Measurements from ENCODE around the gene PRPF40A. TPM values are rescaled to one million over a fixed set of nuclear protein-coding genes. Genes with fewer than 3 reads are reported as not detected.

The PRPF40A gene
- total and polyA plus RNA-seq, 9 of the 15 experiments (the other 6 are each of a cell fraction or from before 2014, with no cell fraction given), result 168 to 304 (median 264) TPM

DNA sequence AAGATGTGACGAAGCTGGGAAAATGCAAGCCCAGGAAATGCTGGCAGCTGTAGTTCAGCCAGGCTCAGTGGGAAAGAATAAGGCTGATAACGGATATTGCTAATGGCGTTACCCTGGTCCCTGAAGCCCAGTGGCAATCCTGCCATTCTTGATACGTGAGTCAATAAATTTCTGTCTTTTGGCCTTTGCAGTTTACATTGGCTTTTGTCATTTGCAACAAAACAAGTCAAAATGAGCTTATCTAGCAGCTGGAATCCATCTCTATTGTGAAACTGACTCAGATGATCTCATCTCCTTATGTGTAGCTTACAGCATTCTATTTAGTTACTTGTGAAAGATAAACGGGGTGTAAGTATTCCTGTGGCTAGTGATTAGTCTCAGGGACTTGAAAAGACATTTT is 44.9 kb upstream of the PRPF40A start:
- DNase-seq (ENCODE audit: extremely low read depth in 1 of 4, low spot score in 3 of 4) (no peak), FAIRE-seq (no peak), ATAC-seq (no peak)
- H4K20me1 ChIP-seq (replicated peaks; ENCODE audit: control insufficient read depth, insufficient read depth, low read length), result no peaks in the 10 kb centered on the region
- WGBS (ENCODE audit: insufficient coverage, low coverage, missing lambda C conversion rate), result 90% methylated on average over 5 of the region's 5 CpGs
- no peaks in the 10 kb centered on the region for H3K4me1 ChIP-seq (replicated peaks in 1 of 2; ENCODE audit: control insufficient read depth in 2 of 2, insufficient read depth in 2 of 2, low read length in 2 of 2)
- no peak overlapping the region for H3K4me2 ChIP-seq (ENCODE audit: insufficient read depth, low read length)
- TF ChIP-seq GABPA (tag; conservative IDR thresholded peaks at IDR 0.05; ENCODE audit: low read depth) (no peak), NFIX (CRISPR knock-in tag; IDR thresholded peaks at IDR 0.05; ENCODE audit: low read depth) (no peak), NR2C2 (CRISPR knock-in tag; IDR thresholded peaks at IDR 0.05) (no peak), NR2C2 (tag; IDR thresholded peaks at IDR 0.05) (no peak), LCOR (CRISPR knock-in tag; IDR thresholded peaks at IDR 0.05) (no peak), LARP7 (IDR thresholded peaks at IDR 0.05) (no peak), ZNF354B (CRISPR knock-in tag; IDR thresholded peaks at IDR 0.05) (no peak), DMBX1 (CRISPR knock-in tag; IDR thresholded peaks at IDR 0.05; ENCODE audit: borderline replicate concordance) (no peak), ZNF766 (CRISPR knock-in tag; conservative IDR thresholded peaks at IDR 0.05) (no peak), OTX1 (CRISPR knock-in tag; IDR thresholded peaks at IDR 0.05) (no peak), ZNF780A (CRISPR knock-in tag; IDR thresholded peaks at IDR 0.05) (no peak), TFAM (CRISPR knock-in tag; conservative IDR thresholded peaks at IDR 0.05) (no peak), EP300 (IDR thresholded peaks at IDR 0.05; ENCODE audit: low read length) (no peak), KLF10 (CRISPR knock-in tag; IDR thresholded peaks at IDR 0.05) (no peak), HMG20A (CRISPR knock-in tag; conservative IDR thresholded peaks at IDR 0.05) (no peak), SMAD4 (CRISPR knock-in tag; conservative IDR thresholded peaks at IDR 0.05) (no peak)
- TF ChIP-seq, protein P1, sequence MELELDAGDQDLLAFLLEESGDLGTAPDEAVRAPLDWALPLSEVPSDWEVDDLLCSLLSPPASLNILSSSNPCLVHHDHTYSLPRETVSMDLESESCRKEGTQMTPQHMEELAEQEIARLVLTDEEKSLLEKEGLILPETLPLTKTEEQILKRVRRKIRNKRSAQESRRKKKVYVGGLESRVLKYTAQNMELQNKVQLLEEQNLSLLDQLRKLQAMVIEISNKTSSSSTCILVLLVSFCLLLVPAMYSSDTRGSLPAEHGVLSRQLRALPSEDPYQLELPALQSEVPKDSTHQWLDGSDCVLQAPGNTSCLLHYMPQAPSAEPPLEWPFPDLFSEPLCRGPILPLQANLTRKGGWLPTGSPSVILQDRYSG (tag; conservative IDR thresholded peaks at IDR 0.05; ENCODE audit: low read depth), result no peak
- TF ChIP-seq, protein P2, sequence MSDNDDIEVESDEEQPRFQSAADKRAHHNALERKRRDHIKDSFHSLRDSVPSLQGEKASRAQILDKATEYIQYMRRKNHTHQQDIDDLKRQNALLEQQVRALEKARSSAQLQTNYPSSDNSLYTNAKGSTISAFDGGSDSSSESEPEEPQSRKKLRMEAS (CRISPR knock-in tag; IDR thresholded peaks at IDR 0.05), result no peak
- H3K4me3 ChIP-seq, result no peak overlapping the region
- H3K36me3 ChIP-seq (ENCODE audit: control insufficient read depth, insufficient read depth, low read length), result peaks cover 26% of the 10 kb centered on the region; the same call in 2 of the 3 replicates
- POLR2A ChIA-PET, result no interaction called here
- no TSS peak for BruUV-seq (replicated peaks)
- no peaks in the 10 kb centered on the region for H3K79me2 ChIP-seq (ENCODE audit: control insufficient read depth, insufficient read depth, low read length)
- no peak overlapping the region for H2AFZ ChIP-seq (ENCODE audit: low read depth, low read length)
- no peaks in the 10 kb centered on the region; the same call in 1 of the 2 replicates for H3K9me3 ChIP-seq (replicated peaks; ENCODE audit: control insufficient read depth, insufficient read depth, low read depth, low read length)
- in situ Hi-C loops (cut with MboI) (no loop called here), intact Hi-C loops (cut with micrococcal nuclease) (no loop called here)
- no peaks in the 10 kb centered on the region for H3K27me3 ChIP-seq (ENCODE audit: control insufficient read depth in 2 of 2, insufficient read depth in 2 of 2, low read length in 2 of 2)
- no peak overlapping the region for H3K27ac ChIP-seq (ENCODE audit: extremely low read depth, low read depth, low read length)
- no peaks in the 10 kb centered on the region for H3K9me1 ChIP-seq (ENCODE audit: control insufficient read depth, insufficient read depth, low read length)
- H3K9ac ChIP-seq (ENCODE audit: insufficient read depth in 1 of 2, low read depth in 2 of 2, low read length in 2 of 2), result no peak overlapping the region
- CTCF ChIA-PET (ENCODE audit: low intra/inter-chr PET ratio), result no interaction called here
